HG03095 (cell line): ENCODE measurements around the gene ABCA1.
"Not testable (repeated sequence)": the region's sequence is repeated elsewhere in the genome, so short reads cannot be mapped to it uniquely, and the experiment has no call there.

Experiments
- ATAC-seq: cut with Tn5 transposase; IDR thresholded peaks from one replicate; pipeline ENCODE4 v1.9.1; 2021; ENCODE audit warnings: moderate library complexity; ENCODE audit not compliant: unreplicated experiment

ABCA1 gene, protein sequence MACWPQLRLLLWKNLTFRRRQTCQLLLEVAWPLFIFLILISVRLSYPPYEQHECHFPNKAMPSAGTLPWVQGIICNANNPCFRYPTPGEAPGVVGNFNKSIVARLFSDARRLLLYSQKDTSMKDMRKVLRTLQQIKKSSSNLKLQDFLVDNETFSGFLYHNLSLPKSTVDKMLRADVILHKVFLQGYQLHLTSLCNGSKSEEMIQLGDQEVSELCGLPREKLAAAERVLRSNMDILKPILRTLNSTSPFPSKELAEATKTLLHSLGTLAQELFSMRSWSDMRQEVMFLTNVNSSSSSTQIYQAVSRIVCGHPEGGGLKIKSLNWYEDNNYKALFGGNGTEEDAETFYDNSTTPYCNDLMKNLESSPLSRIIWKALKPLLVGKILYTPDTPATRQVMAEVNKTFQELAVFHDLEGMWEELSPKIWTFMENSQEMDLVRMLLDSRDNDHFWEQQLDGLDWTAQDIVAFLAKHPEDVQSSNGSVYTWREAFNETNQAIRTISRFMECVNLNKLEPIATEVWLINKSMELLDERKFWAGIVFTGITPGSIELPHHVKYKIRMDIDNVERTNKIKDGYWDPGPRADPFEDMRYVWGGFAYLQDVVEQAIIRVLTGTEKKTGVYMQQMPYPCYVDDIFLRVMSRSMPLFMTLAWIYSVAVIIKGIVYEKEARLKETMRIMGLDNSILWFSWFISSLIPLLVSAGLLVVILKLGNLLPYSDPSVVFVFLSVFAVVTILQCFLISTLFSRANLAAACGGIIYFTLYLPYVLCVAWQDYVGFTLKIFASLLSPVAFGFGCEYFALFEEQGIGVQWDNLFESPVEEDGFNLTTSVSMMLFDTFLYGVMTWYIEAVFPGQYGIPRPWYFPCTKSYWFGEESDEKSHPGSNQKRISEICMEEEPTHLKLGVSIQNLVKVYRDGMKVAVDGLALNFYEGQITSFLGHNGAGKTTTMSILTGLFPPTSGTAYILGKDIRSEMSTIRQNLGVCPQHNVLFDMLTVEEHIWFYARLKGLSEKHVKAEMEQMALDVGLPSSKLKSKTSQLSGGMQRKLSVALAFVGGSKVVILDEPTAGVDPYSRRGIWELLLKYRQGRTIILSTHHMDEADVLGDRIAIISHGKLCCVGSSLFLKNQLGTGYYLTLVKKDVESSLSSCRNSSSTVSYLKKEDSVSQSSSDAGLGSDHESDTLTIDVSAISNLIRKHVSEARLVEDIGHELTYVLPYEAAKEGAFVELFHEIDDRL (N-terminal part only)

DNA sequence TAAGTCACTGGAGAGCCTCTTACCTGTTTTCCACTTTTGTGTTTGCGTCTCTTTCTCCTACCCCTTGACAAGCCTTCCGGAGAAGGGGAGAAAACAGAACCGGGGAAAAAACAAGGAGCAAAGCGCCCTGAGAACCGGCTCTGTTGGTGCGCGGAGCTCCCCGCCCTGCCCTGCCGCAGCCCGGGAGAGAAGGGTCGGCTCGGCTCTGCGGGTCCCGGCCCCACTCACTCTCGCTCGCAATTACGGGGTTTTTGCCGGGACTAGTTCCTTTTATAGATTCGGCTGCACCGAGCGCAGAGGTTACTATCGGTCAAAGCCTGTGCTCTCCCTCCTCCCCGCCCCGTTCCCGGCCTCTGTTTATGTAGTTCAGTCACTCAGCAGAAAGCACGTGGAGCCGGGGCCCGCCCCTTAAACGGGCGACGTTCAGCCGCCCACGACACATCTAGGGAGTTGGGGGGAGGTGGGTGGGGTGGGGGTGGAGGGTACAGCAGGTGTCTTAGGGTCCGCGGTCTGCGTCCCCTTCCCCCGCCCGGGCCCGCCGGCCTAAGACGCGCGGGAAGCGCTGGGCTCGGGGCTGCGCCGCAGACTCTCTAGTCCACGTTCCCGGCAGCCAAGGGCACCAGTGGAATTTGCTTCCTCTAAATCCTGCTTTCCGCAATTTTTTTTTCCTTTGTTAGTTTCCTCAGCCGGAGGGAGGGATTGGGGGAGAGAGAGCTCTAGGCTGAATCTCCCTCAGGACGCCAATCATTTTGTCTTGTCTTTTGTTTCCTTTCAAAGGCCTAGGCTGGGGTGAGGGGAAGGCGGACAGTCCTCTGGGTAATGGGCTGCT is at the start of gene ABCA1:
ABCA1 (minus strand) TSS at position 244 of the 829 bp plus-strand sequence. CDS start 24,476 bp downstream, outside the sequence.
- peak; percentile 37 for ATAC-seq

DNA sequence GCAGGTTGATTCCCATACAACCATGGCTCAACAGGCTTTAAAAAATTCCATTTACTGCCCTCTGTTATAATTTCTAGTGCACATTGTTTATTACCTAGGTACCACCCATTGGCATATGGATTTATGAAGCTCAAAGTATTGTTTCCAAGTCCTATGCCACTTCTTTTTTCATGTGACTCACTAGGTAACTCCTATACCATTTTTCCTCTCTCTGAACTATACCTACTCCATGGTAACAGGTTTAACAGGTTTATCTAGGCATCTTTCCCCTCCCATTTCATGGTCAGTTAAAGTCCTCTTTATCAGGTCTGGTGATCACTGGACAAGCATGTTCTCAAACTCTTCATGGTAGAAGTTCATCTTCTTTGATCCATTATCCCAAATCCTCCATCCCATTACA is 49.6 kb upstream of the ABCA1 start:
- no peak for ATAC-seq

DNA sequence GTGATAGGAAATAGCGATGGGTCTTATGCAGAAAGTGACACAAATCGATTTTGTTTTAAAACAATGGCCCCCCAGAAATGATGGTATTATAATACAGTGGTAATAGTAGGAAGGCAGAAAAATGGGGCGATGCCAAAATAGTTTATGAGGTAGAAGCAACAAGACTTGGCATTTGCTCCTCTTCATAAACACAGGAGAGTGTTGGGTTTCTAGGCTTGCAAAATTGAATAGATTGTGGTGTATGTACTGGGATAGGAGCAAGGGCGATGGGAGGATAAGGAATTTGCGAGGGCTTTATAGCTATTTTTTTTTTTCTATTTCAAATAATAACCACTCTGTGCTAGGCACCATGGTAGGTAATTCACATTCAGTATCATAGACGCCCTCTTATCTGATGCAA is 49.2 kb upstream of the ABCA1 start:
- ATAC-seq = no peak

DNA sequence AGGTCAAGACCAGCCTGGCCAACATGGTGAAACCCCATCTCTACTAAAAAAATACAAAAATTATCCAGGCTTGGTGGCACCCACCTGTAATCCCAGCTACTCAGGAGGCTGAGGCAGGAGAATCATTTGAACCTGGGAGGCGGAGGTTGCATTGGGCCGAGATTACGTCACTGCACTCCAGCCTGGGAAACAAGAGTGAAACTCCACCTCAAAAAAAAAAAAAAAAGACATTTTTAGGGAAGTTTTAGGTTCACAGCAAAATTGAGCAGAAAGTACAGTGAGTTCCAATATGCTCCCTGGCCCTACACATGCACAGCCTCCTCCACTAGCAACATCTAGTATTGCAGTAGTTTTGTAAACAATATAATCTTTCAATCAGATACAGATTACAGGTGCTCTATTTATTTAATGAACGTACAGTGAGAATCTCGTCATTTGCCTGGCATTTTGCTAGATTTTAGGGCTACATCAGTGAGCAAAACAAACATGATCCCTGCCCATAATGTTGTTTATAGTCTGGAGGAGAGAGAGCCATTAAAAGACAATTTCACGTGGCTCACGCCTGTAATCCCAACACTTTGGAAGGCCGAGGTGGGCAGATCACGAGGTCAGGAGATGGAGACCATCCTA is 48.1 kb upstream of the ABCA1 start:
- ATAC-seq = not testable (repeated sequence)

DNA sequence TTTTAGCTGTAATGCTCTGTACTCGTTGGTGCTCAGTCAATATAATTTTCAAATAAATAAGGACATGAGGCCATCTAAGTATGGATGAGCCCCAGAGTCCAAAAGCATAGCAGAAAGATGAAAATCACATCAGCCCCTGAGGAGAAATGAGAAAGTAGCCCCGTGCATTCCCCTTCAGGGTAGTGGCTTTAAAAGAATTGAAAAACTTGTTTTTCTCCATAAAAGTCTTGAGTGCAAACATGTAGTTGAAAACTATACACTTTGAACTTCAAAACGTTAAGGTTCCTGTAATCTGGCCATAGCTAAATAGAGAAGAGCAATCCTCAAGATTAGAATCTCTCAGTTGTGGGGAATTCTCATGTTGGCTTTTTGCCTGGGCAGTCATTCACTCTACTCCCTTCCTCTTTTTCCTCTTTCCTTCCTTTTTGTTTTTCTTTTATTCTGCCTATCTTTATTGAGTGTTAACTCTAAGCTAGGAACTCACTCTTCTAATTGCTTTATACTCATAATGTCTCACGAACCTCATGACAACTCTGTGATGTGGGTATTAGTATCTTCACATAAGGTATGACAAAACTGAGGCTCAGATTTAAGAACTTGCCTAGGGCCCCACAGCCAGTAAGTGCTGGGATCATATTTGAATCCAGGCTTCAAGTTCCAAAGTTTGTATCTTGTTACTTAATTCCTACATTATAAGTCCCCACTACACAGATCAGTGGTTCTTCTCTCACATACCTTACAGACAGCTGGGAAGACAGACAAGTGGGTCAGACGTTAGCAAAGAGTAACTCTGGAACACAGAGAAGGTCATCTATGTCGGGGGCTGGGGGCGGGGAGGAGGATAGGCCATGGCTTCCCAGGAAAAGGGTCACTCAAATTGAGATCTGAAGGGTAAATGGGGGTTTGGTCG is 46.4 kb upstream of the ABCA1 start:
- no peak for ATAC-seq

DNA sequence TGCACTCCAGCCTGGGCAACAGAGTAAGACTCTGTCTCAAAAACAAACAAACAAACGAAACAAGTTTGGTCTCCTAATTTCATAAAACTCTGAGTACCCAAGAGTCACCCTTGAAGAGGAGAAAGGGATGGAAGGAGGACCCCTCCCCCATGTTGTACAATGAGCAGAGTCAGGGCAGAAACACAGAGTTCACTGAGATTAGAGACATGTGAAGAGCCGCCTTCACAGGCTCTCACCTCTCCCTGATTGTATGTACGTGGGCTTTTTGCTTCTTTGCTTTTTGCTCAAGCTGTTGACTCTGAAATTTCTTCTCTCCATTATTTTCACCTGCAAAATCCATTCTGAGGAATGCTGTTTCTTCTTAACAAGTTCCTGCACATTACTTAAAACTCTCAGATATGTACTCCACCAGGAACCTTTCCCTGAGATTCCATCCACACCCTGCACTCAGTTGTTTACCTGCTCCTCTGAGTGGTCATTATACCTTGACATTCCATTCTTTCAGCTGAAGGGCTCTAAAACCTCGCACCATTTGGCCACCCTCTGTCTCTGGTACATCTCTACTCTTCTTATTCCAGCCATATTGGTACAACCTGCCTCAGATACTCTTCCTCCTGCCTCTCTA is 44.4 kb upstream of the ABCA1 start:
- ATAC-seq = no peak

DNA sequence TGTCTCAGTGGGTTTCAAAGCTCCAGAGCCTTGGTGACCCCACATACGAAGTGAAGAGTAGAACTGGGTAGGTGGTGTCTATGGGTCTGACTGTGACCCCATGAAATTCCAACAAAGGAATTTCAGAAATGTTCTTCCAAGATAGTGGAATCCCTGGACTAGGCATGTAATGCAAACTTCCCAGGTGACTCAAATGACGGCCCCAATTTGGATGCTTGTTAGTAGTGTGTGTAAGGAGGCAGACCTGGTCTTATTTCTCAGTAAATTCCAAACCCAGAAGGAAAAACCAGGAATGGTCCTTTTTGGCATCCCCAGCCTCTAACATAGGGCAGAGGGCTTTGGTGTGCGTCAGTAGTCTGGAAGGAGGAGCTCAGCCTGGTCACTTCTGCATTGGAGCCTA is 43.6 kb upstream of the ABCA1 start:
- no peak for ATAC-seq

DNA sequence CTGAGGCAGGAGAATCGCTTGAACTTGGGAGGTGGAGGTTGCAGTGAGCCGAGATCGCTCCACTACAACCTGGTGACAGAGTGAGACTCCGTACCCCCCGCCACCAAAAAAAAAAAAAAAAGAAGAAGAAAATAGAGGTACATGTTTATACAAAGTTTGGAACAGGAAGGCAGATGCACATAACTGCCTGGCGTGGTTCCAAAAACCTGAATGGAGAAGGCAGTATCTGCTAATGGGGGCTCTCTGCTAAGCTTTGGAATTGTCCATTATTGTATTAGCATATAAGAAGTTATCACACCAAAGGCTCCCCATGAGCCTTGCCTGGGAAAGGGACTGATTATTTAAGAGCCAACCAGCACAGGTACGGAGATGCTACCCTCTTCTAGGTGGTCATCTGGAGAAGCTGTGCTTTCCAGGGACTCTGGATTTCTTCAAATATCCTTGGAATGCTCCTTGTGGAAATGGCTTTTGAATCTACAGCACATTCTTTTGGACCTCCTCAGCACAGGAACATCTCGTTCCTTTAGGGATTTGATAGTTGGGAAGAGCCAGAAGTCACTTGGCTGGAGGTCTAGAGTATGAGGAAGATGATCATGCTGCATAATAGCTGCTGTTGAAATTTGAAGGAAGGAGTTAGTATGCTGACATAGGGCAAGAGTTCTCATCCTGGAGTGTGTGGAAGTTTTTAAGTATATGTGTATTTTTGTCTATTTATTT is 42.5 kb upstream of the ABCA1 start:
- no peak for ATAC-seq

DNA sequence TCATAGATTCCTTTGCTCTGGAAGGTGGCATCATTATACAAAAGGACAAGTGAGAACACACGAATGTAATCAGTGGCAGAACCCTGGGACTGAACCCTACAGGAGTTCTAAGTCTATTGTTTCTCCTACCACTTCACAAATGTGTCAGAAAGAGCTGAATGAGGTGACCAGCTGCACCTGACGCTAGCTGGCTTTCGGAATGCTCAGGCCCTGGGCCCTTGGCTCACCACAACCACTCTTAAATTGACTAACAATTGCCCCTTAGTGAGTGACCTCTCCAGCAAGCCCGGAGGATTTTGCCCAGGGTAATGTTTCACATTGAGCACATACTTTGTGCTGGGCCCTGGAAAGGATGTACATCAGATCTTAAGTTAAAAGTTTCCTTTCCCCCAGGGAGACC is 41.2 kb upstream of the ABCA1 start:
- ATAC-seq = no peak

DNA sequence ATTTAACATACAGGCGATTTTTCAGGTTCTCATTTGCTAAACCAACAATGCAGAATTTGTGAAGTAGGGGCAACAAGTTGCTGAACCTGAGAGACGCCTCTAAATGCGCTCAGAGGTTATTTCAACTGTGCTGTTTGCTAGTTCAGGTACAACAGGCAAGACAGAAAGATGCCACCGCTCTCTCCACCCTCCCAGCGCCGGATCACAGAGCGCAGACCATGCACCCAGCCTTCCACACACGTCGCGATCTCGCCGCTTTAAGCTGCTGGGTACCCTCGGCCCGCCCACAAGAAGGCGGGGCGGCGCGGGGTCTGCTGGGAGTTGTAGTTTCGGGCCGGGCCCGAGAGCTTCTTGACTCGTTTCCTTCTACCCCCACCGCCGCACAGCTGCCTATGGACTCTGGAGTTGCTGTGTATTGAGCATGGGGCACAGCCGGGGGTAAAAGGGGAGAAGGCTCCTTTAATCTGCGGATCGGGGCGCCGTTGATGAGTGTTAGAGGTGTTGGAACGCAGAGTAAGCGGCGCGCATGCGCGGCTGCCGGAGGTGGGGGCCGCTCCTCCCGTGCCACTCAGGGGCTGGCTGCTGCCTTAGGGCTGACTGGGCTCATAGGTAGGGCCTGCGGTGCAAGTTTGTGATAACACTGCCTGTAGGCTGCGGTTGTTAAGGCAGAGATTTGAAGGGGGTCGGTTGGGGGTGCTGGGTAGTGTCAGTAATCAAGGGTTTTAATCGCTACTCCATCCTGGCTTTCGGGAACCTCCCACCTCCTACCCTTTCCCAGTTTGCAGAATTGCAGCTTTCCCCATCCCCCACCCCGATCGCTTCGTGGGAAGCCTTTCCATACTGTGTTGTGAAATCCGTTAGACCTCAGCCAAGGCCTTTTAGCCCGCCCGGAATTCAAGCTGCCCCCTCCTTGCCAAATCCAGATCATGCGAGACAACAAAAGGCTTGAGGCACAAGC is 40.3 kb upstream of the ABCA1 start:
- peak; percentile 99 for ATAC-seq

DNA sequence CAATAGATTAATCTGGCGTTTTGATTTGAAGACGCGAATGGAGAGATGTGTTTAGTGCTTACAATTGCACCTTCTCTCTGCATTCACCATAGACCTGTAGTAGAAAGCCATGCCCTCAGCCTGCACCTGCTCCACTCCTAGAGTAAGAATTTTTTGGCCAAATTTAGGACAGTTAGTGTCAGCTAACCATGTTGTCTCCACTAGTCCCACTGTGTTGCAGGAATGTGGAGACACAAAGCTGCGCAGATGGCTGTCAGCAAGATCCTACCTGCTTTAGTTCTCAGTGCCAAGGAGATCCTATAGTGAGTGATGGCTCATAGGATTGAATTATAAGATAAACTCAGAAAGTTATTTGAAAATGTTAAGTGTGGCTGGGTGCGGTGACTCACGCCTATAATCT is 35.1 kb upstream of the ABCA1 start:
- ATAC-seq = no peak

DNA sequence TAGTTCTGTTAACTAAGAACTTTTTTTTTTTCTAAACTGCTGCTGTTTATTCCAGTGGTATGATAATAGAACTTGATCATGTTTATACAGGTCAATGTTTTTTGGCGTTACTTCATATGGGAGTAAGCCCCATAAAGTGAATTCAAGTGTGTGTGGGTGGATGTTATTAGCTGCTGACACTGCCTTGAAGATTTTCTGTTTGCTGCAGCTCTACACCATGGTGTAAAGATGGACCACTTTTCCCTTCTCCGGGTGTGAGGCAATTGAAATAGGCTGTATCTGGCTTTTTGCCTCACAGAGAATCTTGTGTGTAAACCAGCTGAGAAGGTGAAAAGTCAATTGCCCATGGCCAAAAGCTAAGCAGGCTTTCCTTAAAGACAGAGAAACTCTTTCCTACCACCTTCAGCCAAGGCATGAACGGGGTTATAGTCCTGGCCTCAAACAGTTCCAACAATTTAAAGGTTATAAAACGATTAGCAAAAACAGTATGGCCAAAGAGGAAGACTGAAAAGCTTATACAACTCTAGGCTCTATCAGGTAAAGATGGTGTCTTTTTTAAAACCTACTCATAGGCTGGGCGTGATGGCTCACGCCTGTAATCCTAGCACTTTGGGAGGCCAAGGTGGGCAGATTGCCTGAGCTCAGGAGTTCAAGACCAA is 33.9 kb upstream of the ABCA1 start:
- ATAC-seq = no peak

DNA sequence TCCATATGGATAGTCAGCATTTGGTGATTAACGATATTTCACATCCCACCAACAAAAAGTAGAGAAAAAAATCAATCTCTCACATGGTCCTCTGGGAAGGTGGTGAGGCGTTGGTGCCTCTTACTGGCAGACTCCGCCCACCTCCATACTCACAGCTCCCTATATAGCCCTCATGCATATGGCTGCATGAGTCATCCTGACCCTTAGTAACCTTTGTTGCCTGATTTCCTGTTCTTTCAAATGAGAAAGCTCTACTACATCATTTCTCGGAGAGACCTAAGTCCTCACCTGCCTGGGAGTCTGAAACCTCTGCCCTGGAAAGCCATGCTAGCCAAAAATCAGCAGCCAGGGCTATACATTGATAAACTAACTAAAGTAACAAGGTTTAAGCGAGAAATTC is 33.3 kb upstream of the ABCA1 start:
- peak; percentile 88 for ATAC-seq

DNA sequence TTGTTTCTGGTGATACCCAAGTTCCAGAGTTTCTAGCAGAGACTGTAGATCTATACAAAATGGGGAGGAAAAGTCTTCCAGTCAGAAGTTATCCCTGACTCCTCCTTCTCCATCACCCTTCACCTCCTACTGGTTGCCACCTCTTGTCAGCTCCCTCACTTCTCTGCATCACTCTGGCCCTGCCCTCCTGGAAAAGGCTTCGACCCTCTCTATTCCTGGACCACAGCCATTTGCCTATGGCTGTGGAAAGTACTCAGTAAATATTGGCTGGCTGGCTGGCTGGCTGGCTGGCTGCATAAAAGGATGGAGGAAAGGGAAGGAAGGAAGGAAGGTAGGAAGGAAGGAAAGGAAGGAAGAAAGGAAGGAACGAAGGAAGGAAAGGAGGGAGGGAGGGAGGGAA is 32.7 kb upstream of the ABCA1 start:
- no peak for ATAC-seq

DNA sequence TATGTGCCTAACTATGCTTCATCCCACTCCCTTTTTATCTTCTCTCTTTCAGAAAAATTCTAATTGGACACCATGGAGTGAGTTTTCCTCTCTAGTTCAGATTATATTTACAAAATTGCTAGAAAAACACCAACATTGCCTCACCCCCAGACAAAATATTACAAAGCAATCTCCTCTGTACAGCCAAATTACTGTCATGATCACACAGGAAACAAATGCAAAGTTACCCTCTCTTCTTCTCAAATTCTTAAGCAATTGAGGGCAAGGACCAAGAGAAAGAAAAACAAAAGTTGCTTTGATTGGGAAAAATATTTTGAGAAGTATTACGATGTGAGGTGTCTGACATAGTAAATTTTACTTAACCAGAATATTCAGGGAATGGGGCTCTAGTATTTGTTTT is 30.8 kb upstream of the ABCA1 start:
- no peak for ATAC-seq

DNA sequence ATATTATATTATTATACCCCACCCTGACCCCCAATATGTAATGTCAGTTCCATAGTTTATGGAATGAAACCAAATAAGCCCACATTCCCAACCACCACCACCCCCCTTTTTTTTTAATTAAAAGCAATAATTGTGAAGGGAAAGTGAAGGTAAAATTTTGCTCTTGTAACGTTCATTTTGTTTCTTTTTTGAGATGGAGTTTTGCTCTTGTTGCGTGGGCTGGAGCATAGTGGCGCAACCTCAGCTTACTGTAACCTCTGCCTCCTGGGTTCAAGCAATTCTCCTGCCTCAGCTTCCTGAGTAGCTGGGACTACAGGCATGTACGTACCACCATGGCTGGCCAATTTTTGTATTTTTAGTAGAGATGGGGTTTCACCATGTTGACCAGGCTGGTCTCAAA is 30.1 kb upstream of the ABCA1 start:
- not testable (repeated sequence) for ATAC-seq
